Prostate gland (tissue), 2 donors: ENCODE results near the gene GOSR2. TPM values are rescaled to one million over a fixed set of nuclear protein-coding genes. Genes with fewer than 3 reads are reported as not detected.
A peak's percentile ranks its signal among the peaks of the same experiment; 100 is the strongest.

Experiments
- DNase-seq: peaks from one replicate; pipeline ENCODE4 v3.0.0-alpha.2; 2019; ENCODE audit warnings: low spot score
- H3K27ac ChIP-seq, 2 donors: fragments of 200-600 bp; sonication (generic); 2 replicates each; pipeline ENCODE4 v1.5.1; 2017 to 2019
- H3K27me3 ChIP-seq: fragments of 200-600 bp; sonication (generic); replicated peaks from 2 replicates; pipeline ENCODE4 v1.5.1; 2019; ENCODE audit not compliant: insufficient read depth
- H3K36me3 ChIP-seq, 2 donors: fragments of 200-600 bp; sonication (generic); 1 replicate in 1 of 2; 2 replicates in 1 of 2; pipeline versions ENCODE4 v1.5.1 to v1.8.1; 2017 to 2019
- H3K4me1 ChIP-seq: fragments of 200-600 bp; sonication (generic); replicated peaks from 2 replicates; pipeline ENCODE4 v1.5.1; 2019
- H3K4me3 ChIP-seq, 2 donors: fragments of 200-600 bp; sonication (generic); 2 replicates each; pipeline ENCODE4 v1.5.1; 2017 to 2019
- H3K9me3 ChIP-seq: fragments of 200-600 bp; sonication (generic); 2 replicates; pipeline ENCODE4 v1.5.1; 2017
- POLR2A ChIP-seq: fragments of 450-650 bp; IDR thresholded peaks from one replicate; pipeline ENCODE4 v1.6.1; 2016; ENCODE audit warnings: antibody characterized with exemption, mild to moderate bottlenecking
- POLR2AphosphoS5 ChIP-seq: sonication (generic); formaldehyde crosslinking; IDR thresholded peaks from one replicate; pipeline ENCODE4 v1.6.1; 2017; ENCODE audit warnings: antibody characterized with exemption
- WGBS: methylation state at CpG from one replicate; pipeline ENCODE4 v1.1.5; 2018; 5-methylcytosine and 5-hydroxymethylcytosine counted together
- intact Hi-C: fragments of 100-400 bp; cut with DNase I; formaldehyde crosslinking; loops from one replicate; pipeline ENCODE4 v1.14.2; 2022
- total RNA-seq, 2 donors: library from RNA; depleted of rRNA; stranded (reverse); fragments of >200 nt; gene quantifications; one replicate each; pipeline ENCODE4 v1.1.0, GENCODE V29; 2016
- TF ChIP-seq, protein P1 (sequence below), 4 experiments: fragments of 200-600 bp in 2 of 4; fragments of 450-650 bp in 2 of 4; sonication (generic) in 2 of 4; IDR thresholded peaks; 1 replicate in 3 of 4; 2 replicates in 1 of 4; pipeline ENCODE4 v1.5.1; 2016 to 2019; ENCODE audit warnings: antibody characterized with exemption in 4 of 4, mild to moderate bottlenecking in 2 of 4, moderate library complexity in 2 of 4

The GOSR2 gene
- 10 to 100 TPM; 40.0 to 61.4 TPM for total RNA-seq

DNA sequence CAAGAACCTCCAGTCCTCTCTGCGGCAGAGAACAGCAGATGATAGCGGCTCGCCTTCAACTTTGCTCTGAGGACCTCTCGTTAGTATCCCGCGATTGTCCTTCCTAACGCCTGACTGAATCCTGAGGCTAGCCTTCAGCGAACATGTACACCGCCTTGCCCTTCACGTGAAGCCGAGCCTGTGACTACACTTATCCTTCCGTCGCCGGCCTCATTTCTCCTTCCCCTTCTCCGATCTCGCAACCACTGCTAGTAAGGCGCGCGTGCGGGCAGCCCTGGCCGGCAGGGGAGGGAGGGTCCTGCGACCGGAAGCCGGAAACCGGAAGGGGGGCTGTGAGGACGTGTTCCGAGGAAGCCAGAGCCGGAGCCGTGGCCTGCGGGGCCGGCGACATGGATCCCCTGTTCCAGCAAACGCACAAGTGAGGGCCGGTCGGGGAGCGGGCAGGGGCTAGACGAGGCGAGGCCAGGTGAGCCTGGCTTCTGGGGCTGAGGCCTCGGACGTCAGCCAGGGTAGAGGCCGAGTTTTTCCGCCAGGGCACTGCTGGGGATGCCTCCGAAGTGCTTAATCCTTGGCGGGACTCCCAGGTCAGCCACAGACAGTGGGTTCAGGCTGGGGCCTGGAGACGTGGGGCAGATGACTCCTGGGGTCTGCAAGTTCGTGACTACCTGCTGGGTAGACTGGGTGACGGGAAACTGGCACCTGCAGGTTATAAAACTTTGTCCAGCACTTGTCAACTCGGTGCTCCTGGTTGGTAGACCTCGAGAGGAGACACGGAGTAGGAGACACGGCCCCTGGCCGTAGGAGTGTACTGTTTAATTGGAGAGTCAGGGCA, at the start of gene GOSR2:
TSS of gene GOSR2 (plus strand) at position 357 of the 832 bp plus-strand sequence. CDS start at position 390, 33 bp downstream.
- no peaks in the 10 kb centered on the region for H3K9me3 ChIP-seq
- DNase-seq: peak; percentile 80
- H3K27me3 ChIP-seq: no peaks in the 10 kb centered on the region
- no peaks in the 10 kb centered on the region for H3K36me3 ChIP-seq
- H3K27ac ChIP-seq: peak within 1 kb of the TSS; percentile 94 to 97
- under 1% methylated on average over 51 of the region's 52 CpGs for WGBS
- no peaks in the 10 kb centered on the region for H3K4me1 ChIP-seq
- peak; percentile 48 for TF ChIP-seq POLR2A
- TF ChIP-seq POLR2AphosphoS5: peak; percentile 94
- TF ChIP-seq, protein P1, sequence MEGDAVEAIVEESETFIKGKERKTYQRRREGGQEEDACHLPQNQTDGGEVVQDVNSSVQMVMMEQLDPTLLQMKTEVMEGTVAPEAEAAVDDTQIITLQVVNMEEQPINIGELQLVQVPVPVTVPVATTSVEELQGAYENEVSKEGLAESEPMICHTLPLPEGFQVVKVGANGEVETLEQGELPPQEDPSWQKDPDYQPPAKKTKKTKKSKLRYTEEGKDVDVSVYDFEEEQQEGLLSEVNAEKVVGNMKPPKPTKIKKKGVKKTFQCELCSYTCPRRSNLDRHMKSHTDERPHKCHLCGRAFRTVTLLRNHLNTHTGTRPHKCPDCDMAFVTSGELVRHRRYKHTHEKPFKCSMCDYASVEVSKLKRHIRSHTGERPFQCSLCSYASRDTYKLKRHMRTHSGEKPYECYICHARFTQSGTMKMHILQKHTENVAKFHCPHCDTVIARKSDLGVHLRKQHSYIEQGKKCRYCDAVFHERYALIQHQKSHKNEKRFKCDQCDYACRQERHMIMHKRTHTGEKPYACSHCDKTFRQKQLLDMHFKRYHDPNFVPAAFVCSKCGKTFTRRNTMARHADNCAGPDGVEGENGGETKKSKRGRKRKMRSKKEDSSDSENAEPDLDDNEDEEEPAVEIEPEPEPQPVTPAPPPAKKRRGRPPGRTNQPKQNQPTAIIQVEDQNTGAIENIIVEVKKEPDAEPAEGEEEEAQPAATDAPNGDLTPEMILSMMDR (IDR thresholded peaks at IDR 0.05): peak in 2 of 4 experiments; percentile 25 to 31
- H3K4me3 ChIP-seq: peak within 1 kb of the TSS; percentile 71 to 78
- intact Hi-C loops: no loop called here

- no peaks in the 10 kb centered on the region for H3K9me3 ChIP-seq
- no peaks in the 10 kb centered on the region for H3K27me3 ChIP-seq
- H3K36me3 ChIP-seq: no peaks in the 10 kb centered on the region
- H3K27ac ChIP-seq: no peak overlapping the region
- no peaks in the 10 kb centered on the region for H3K4me1 ChIP-seq
- H3K4me3 ChIP-seq: no peak overlapping the region
- no peak for DNase-seq
- intact Hi-C loops: no loop called here
- 73% methylated on average over 7 of the region's 7 CpGs for WGBS
- no peak for TF ChIP-seq POLR2AphosphoS5
- TF ChIP-seq POLR2A: no peak
- TF ChIP-seq, protein P1 (IDR thresholded peaks at IDR 0.05): no peak
These were observed 48.9 kb upstream of the GOSR2 start for GRCh38 chr17:46873941-46874645.

- Histone ChIP-seq H3K9me3 (no peaks in the 10 kb centered on the region), H3K4me1 (no peaks in the 10 kb centered on the region), H3K27ac (no peak overlapping the region), H3K4me3 (no peak overlapping the region), H3K36me3 (no peaks in the 10 kb centered on the region), H3K27me3 (no peaks in the 10 kb centered on the region)
- no peak for TF ChIP-seq POLR2A
- TF ChIP-seq, protein P1 (IDR thresholded peaks at IDR 0.05): no peak
- WGBS: 80% methylated on average over 16 of the region's 16 CpGs
- intact Hi-C loops: no loop called here
- DNase-seq: no peak
These were observed 48.1 kb upstream of the GOSR2 start for GRCh38 chr17:46874906-46875305.

DNA sequence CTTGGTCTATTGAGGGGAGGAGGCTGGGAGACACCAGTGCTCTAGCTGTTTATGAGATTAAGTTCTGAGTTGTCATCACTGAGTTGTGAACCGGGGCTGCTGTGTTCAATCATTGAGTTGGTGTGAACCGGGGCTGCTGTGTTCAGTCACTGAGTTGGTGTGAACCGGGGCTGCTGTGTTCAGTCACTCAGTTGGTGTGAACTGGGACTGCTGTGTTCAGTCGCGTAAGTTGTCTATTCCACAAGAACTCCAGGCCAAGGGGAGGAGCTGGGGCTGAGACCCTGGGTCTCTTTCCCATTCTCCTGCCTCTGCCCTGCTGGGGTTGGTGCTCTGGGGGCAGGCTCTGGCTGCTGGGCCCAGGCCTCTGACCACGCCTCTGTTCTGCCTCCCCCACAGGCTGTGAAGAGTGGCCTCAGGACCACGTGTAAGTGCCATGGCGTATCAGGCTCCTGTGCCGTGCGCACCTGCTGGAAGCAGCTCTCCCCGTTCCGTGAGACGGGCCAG, 47.1 kb upstream of the GOSR2 start:
- Histone ChIP-seq H3K27me3 (no peaks in the 10 kb centered on the region), H3K4me3 (no peak overlapping the region), H3K9me3 (no peaks in the 10 kb centered on the region), H3K27ac (no peak overlapping the region), H3K4me1 (no peaks in the 10 kb centered on the region), H3K36me3 (no peaks in the 10 kb centered on the region)
- WGBS: 90% methylated on average over 13 of the region's 13 CpGs
- intact Hi-C loops: no loop called here
- TF ChIP-seq, protein P1 (IDR thresholded peaks at IDR 0.05): no peak
- DNase-seq: no peak
